GM18870 (cell line): ENCODE results near the gene PDCL3.

Experiments used
- ATAC-seq: cut with Tn5 transposase; IDR thresholded peaks from one replicate; pipeline ENCODE4 v1.9.1; 2021; ENCODE audit warnings: moderate library complexity; ENCODE audit not compliant: unreplicated experiment

Gene PDCL3

GRCh38 chr2:100611079-100612029 lies 48.6 kb downstream of the PDCL3 start:
- ATAC-seq = no peak

GRCh38 chr2:100612388-100613000 lies 49.7 kb downstream of the PDCL3 start:
- ATAC-seq = no peak

- no peak for ATAC-seq
Observed at GRCh38 chr2:100613719-100614118, 50.9 kb downstream of the PDCL3 start.

GRCh38 chr2:100614455-100615000 lies 51.7 kb downstream of the PDCL3 start:
- no peak for ATAC-seq

- no peak for ATAC-seq
Observed at GRCh38 chr2:100615471-100615870, 52.7 kb downstream of the PDCL3 start.

GRCh38 chr2:100615886-100616285 lies 53.1 kb downstream of the PDCL3 start:
- no peak for ATAC-seq

GRCh38 chr2:100616841-100617390 lies 54.1 kb downstream of the PDCL3 start:
- no peak for ATAC-seq

- no peak for ATAC-seq
Observed at GRCh38 chr2:100619951-100620350, 57.2 kb downstream of the PDCL3 start.

GRCh38 chr2:100620481-100620880 lies 57.7 kb downstream of the PDCL3 start:
- no peak for ATAC-seq

GRCh38 chr2:100621371-100621951 lies 58.7 kb downstream of the PDCL3 start:
- ATAC-seq = no peak

- no peak for ATAC-seq
Observed at GRCh38 chr2:100623033-100623715, 60.4 kb downstream of the PDCL3 start.

GRCh38 chr2:100623930-100624329 lies 61.1 kb downstream of the PDCL3 start:
- no peak for ATAC-seq

GRCh38 chr2:100624536-100624935 lies 61.7 kb downstream of the PDCL3 start:
- no peak for ATAC-seq

GRCh38 chr2:100625717-100626116 lies 62.9 kb downstream of the PDCL3 start:
- no peak for ATAC-seq
